ENCODE data around the gene GNB1L.

DNA sequence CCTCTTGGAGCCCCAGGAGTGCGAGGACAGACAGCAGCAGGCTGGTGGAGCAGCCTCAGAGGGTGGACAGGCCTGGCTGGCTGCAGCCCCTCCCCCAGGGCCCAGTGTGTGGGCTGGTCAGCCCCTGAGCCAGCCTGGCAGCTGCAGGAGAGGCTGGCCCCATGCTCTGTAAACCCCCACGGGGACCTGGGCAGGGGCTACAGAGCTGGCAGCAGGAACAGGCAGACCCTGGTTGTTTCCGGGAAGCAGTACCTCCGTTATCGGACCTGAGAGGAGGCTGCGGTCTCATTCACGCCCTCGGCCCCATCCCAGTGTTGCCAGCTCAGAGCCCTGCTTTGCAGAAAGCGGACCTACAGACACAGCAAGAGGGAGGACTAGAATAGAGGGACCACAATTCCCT lies 48.4 kb upstream of the GNB1L start:
- TF ChIP-seq, protein P1, sequence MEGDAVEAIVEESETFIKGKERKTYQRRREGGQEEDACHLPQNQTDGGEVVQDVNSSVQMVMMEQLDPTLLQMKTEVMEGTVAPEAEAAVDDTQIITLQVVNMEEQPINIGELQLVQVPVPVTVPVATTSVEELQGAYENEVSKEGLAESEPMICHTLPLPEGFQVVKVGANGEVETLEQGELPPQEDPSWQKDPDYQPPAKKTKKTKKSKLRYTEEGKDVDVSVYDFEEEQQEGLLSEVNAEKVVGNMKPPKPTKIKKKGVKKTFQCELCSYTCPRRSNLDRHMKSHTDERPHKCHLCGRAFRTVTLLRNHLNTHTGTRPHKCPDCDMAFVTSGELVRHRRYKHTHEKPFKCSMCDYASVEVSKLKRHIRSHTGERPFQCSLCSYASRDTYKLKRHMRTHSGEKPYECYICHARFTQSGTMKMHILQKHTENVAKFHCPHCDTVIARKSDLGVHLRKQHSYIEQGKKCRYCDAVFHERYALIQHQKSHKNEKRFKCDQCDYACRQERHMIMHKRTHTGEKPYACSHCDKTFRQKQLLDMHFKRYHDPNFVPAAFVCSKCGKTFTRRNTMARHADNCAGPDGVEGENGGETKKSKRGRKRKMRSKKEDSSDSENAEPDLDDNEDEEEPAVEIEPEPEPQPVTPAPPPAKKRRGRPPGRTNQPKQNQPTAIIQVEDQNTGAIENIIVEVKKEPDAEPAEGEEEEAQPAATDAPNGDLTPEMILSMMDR (IDR thresholded peaks at IDR 0.05), result no peak
- no peak for TF ChIP-seq EP300 (IDR thresholded peaks at IDR 0.05)

Measured in gastroesophageal sphincter (tissue), 3 donors.